NT2/D1 (cell line): Measurements from ENCODE around the gene CPEB4.

Experiments
- DNase-seq: peaks from one replicate; pipeline ENCODE4 v3.0.0-alpha.2; 2011; ENCODE audit warnings: low read depth, low spot score
- H3K27me3 ChIP-seq: 2 replicates; pipeline ENCODE4 v1.6.0; 2011; ENCODE audit warnings: mild to moderate bottlenecking; ENCODE audit not compliant: insufficient read length, insufficient read depth
- H3K36me3 ChIP-seq: 2 replicates; pipeline ENCODE4 v1.6.1; 2011; ENCODE audit warnings: mild to moderate bottlenecking, low read length, mixed read lengths; ENCODE audit not compliant: insufficient read depth, insufficient read length
- H3K4me1 ChIP-seq: 2 replicates; pipeline ENCODE4 v1.5.1; 2011; ENCODE audit not compliant: insufficient read depth, insufficient read length
- H3K4me3 ChIP-seq: 2 replicates; pipeline ENCODE4 v1.5.1; 2011; ENCODE audit warnings: low read depth; ENCODE audit not compliant: insufficient read length
- H3K9ac ChIP-seq: 2 replicates; pipeline ENCODE4 v1.6.0; 2011; ENCODE audit warnings: low read depth; ENCODE audit not compliant: insufficient read length
- H3K9me3 ChIP-seq: 2 replicates; pipeline ENCODE4 v1.5.1; 2011; ENCODE audit warnings: mild to moderate bottlenecking, low read length; ENCODE audit not compliant: insufficient read depth
- SUZ12 ChIP-seq: IDR thresholded peaks from 2 replicates; pipeline ENCODE4 v1.6.1; 2011; ENCODE audit not compliant: insufficient read length, insufficient read depth; ENCODE audit errors: extremely low read depth
- YY1 ChIP-seq: IDR thresholded peaks from 2 replicates; pipeline ENCODE4 v1.6.1; 2011; ENCODE audit not compliant: insufficient read length, insufficient read depth
- ZNF274 ChIP-seq: IDR thresholded peaks from 2 replicates; pipeline ENCODE4 v1.6.1; 2011; ENCODE audit warnings: mild to moderate bottlenecking, low read depth, low read length

Gene CPEB4

GRCh38 chr5:173940269-173940668 is 52.1 kb downstream of the CPEB4 start:
- TF ChIP-seq SUZ12 = no peak
- TF ChIP-seq YY1 = no peak
- no peak for TF ChIP-seq ZNF274
- no peaks in the 10 kb centered on the region for H3K27me3 ChIP-seq
- no peak for DNase-seq
- peaks cover 5% of the 10 kb centered on the region for H3K36me3 ChIP-seq
- no peak overlapping the region for H3K4me3 ChIP-seq
- no peak overlapping the region for H3K9ac ChIP-seq
- H3K4me1 ChIP-seq = no peaks in the 10 kb centered on the region
- no peaks in the 10 kb centered on the region for H3K9me3 ChIP-seq

DNA sequence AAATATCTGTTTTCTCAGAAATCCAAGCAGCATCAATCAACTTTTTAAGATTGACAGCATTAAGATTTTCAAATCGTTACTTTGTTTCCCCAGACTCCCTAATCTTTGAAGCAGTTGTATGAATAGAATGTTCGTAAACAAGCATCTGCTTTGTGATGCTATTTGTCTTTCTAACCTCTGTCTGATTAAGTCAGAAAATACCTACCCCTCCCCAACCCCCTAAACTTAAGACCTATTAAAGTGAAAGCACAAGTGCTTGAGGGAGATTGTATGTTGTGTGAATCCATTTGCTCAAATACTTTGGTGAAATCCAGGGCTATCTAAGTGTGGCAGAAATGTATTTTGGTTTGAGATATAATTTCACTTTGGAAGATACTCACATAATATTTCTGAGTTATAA is 53.0 kb downstream of the CPEB4 start:
- Histone ChIP-seq H3K9ac (no peak overlapping the region), H3K4me1 (no peaks in the 10 kb centered on the region), H3K4me3 (no peak overlapping the region), H3K9me3 (no peaks in the 10 kb centered on the region), H3K27me3 (no peaks in the 10 kb centered on the region), H3K36me3 (peaks cover 12% of the 10 kb centered on the region)
- no peak for DNase-seq
- TF ChIP-seq ZNF274 = no peak
- no peak for TF ChIP-seq SUZ12
- no peak for TF ChIP-seq YY1

- Histone ChIP-seq H3K4me1 (no peaks in the 10 kb centered on the region), H3K4me3 (no peak overlapping the region)
- no peak for DNase-seq
Measured at GRCh38 chr5:173941758-173942401, 53.7 kb downstream of the CPEB4 start.

DNA sequence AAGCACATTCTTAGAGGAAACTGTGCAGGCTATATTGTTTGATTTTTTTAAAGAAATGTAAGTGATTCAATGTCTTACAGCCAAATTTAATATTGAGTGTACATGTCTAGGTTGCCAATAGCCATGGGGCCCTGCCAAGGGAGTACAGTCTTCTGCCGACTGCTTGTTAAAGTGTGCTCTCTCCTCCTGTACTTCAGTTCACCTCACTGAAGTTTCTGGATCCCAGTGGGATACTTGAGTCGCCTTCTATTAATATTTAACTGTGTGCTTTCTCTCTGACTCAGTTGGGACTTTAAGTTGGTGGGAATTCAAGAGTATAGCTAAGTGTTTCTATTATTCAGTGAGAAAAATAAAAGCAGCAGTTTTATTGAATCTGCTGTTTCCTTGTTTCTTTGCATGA is 56.4 kb downstream of the CPEB4 start:
- H3K36me3 ChIP-seq = peaks cover 20% of the 10 kb centered on the region
- no peak for DNase-seq
- no peaks in the 10 kb centered on the region for H3K27me3 ChIP-seq
- H3K9me3 ChIP-seq = no peaks in the 10 kb centered on the region
- no peak overlapping the region for H3K9ac ChIP-seq
- TF ChIP-seq SUZ12 = no peak
- no peak for TF ChIP-seq YY1
- TF ChIP-seq ZNF274 = no peak
- H3K4me1 ChIP-seq = no peaks in the 10 kb centered on the region
- no peak overlapping the region for H3K4me3 ChIP-seq

More at GRCh38 chr5:173941758-173942401, 53.7 kb downstream of the CPEB4 start:
- H3K27me3 ChIP-seq = no peaks in the 10 kb centered on the region
- no peak overlapping the region for H3K9ac ChIP-seq
- TF ChIP-seq YY1 (no peak), SUZ12 (no peak), ZNF274 (no peak)
- no peaks in the 10 kb centered on the region for H3K9me3 ChIP-seq
- H3K36me3 ChIP-seq = peaks cover 15% of the 10 kb centered on the region

GRCh38 chr5:173945160-173945559 is 57.0 kb downstream of the CPEB4 start:
- Histone ChIP-seq H3K27me3 (no peaks in the 10 kb centered on the region), H3K4me1 (no peaks in the 10 kb centered on the region), H3K9me3 (no peaks in the 10 kb centered on the region), H3K9ac (no peak overlapping the region), H3K36me3 (peaks cover 24% of the 10 kb centered on the region), H3K4me3 (no peak overlapping the region)
- no peak for DNase-seq
- TF ChIP-seq ZNF274 = no peak
- TF ChIP-seq YY1 = no peak
- TF ChIP-seq SUZ12 = no peak

DNA sequence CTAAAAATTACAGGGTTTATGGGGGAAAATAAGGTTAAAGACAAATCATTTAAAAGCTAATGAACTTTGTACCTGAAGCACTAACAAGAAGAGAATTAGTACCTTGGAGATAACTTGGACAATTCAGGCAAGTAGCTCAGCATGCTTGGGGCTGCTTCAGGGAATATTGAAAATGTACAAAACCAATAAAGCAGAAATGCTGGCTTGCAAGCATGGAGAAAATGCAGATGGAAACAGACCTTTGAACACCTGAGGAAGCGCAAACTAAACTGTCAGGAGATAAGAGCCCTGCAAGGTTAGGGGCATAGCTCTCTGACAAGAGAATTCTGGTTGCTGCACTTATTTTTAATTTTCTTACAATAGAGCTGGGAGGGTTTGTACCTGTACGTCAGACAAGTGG is 58.2 kb downstream of the CPEB4 start:
- no peaks in the 10 kb centered on the region for H3K27me3 ChIP-seq

DNA sequence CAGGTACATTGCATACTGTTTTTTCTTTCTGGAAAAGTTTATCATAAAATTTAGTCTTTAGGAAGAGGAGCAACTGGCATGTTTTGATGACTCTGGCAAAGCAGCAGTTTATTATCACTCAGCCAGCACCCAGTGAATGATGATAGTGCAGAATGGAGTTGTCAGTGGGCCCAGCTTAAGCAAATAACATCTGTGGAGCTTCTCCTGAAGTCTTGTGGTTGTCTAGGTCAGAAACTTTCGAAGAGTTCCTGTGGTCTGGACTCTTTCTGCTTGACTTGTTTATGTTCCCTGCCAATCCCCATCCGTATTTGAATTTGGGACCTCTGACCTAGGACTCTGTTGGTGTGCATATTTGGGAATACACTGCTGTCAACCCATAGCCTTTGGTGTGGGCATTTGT is 62.7 kb downstream of the CPEB4 start:
- Histone ChIP-seq H3K4me1 (no peaks in the 10 kb centered on the region), H3K4me3 (no peak overlapping the region), H3K9ac (no peak overlapping the region), H3K27me3 (no peaks in the 10 kb centered on the region), H3K36me3 (peaks cover 53% of the 10 kb centered on the region), H3K9me3 (no peaks in the 10 kb centered on the region)
- no peak for TF ChIP-seq SUZ12
- TF ChIP-seq ZNF274 = no peak
- no peak for TF ChIP-seq YY1
- DNase-seq = no peak

More for the DNA sequence above, 58.2 kb downstream of the CPEB4 start:
- DNase-seq = no peak
- no peak for TF ChIP-seq SUZ12
- TF ChIP-seq YY1 = no peak
- no peak for TF ChIP-seq ZNF274
- H3K36me3 ChIP-seq = peaks cover 31% of the 10 kb centered on the region
- no peak overlapping the region for H3K9ac ChIP-seq
- H3K9me3 ChIP-seq = no peaks in the 10 kb centered on the region
- no peak overlapping the region for H3K4me3 ChIP-seq
- no peaks in the 10 kb centered on the region for H3K4me1 ChIP-seq
